Ishikawa (cell line): ENCODE results near the gene ASPA.

Experiments used
- CEBPB ChIP-seq: IDR thresholded peaks from 2 replicates; pipeline ENCODE4 v1.6.1; 2012
- CREB1 ChIP-seq: IDR thresholded peaks from 2 replicates; pipeline ENCODE4 v1.6.1; 2012; ENCODE audit warnings: low read depth
- EGR1 ChIP-seq: IDR thresholded peaks from 2 replicates; pipeline ENCODE4 v1.6.1; 2012
- EP300 ChIP-seq: IDR thresholded peaks from 2 replicates; pipeline ENCODE4 v1.6.1; 2012; ENCODE audit warnings: borderline replicate concordance
- FOXM1 ChIP-seq: IDR thresholded peaks from 2 replicates; pipeline ENCODE4 v1.6.1; 2012; ENCODE audit warnings: low read depth, borderline replicate concordance
- MAX ChIP-seq: IDR thresholded peaks from 2 replicates; pipeline ENCODE4 v1.6.1; 2012
- NFIC ChIP-seq: IDR thresholded peaks from 2 replicates; pipeline ENCODE4 v1.6.1; 2012
- RAD21 ChIP-seq: IDR thresholded peaks from 2 replicates; pipeline ENCODE4 v1.6.1; 2012; ENCODE audit warnings: low read depth
- REST ChIP-seq: IDR thresholded peaks from 2 replicates; pipeline ENCODE4 v1.6.1; 2012; ENCODE audit warnings: low read depth, mild to moderate bottlenecking
- TAF1 ChIP-seq: IDR thresholded peaks from 2 replicates; pipeline ENCODE4 v1.6.1; 2012; ENCODE audit warnings: low read depth, mild to moderate bottlenecking
- TCF12 ChIP-seq: IDR thresholded peaks from 2 replicates; pipeline ENCODE4 v1.6.1; 2012; ENCODE audit warnings: low read depth
- TEAD4 ChIP-seq: IDR thresholded peaks from 2 replicates; pipeline ENCODE4 v1.6.1; 2012
- USF1 ChIP-seq: IDR thresholded peaks from 2 replicates; pipeline ENCODE4 v1.6.1; 2012
- YY1 ChIP-seq: IDR thresholded peaks from 2 replicates; pipeline ENCODE4 v1.6.1; 2012; ENCODE audit warnings: low read depth
- ZBTB7A ChIP-seq: IDR thresholded peaks from 2 replicates; pipeline ENCODE4 v1.6.1; 2012; ENCODE audit warnings: low read depth

Gene ASPA

GRCh38 chr17:3539881-3540540, 64.2 kb downstream of the ASPA start:
- no peak for TF ChIP-seq EGR1
- no peak for TF ChIP-seq RAD21
- TF ChIP-seq MAX, result no peak
- no peak for TF ChIP-seq ZBTB7A
- TF ChIP-seq TCF12, result no peak
- no peak for TF ChIP-seq USF1
- TF ChIP-seq TEAD4, result no peak

GRCh38 chr17:3542410-3543088, 66.8 kb downstream of the ASPA start:
- no peak for TF ChIP-seq TAF1
- no peak for TF ChIP-seq YY1
- no peak for TF ChIP-seq FOXM1
- TF ChIP-seq RAD21, result no peak
- no peak for TF ChIP-seq TCF12

- TF ChIP-seq EP300 (no peak), MAX (no peak), FOXM1 (no peak), RAD21 (no peak), TAF1 (no peak)
Observed at GRCh38 chr17:3543453-3543852, 67.7 kb downstream of the ASPA start.

GRCh38 chr17:3544365-3544764, 68.6 kb downstream of the ASPA start:
- TF ChIP-seq REST (no peak), NFIC (no peak), CREB1 (no peak), YY1 (no peak), RAD21 (no peak), FOXM1 (no peak), TCF12 (no peak), MAX (no peak), EGR1 (no peak), TEAD4 (no peak), USF1 (no peak), TAF1 (no peak), CEBPB (no peak), EP300 (no peak), ZBTB7A (no peak)

- TF ChIP-seq TCF12 (no peak), EGR1 (no peak), USF1 (no peak), RAD21 (no peak), CEBPB (no peak), REST (no peak), YY1 (no peak), EP300 (no peak), TAF1 (no peak), NFIC (no peak), ZBTB7A (no peak), MAX (no peak), CREB1 (no peak), TEAD4 (no peak)
Observed at GRCh38 chr17:3545151-3545550, 69.4 kb downstream of the ASPA start.
